GM18951 (cell line): ENCODE results near the gene ITGA11.

Experiments
- POLR2A ChIP-seq: IDR thresholded peaks from 4 replicates; pipeline ENCODE4 v1.6.1; 2011; ENCODE audit warnings: mild to moderate bottlenecking; ENCODE audit not compliant: insufficient read length, insufficient read depth; ENCODE audit errors: extremely low read depth
- in situ Hi-C: fragments of 300-500 bp; cut with MboI; formaldehyde crosslinking; loops from one replicate; pipeline ENCODE4 v1.12.0; 2022; ENCODE audit warnings: low sequenced_read_pairs, mixed read lengths, inconsistent platforms; ENCODE audit not compliant: unreplicated experiment

The ITGA11 gene

DNA sequence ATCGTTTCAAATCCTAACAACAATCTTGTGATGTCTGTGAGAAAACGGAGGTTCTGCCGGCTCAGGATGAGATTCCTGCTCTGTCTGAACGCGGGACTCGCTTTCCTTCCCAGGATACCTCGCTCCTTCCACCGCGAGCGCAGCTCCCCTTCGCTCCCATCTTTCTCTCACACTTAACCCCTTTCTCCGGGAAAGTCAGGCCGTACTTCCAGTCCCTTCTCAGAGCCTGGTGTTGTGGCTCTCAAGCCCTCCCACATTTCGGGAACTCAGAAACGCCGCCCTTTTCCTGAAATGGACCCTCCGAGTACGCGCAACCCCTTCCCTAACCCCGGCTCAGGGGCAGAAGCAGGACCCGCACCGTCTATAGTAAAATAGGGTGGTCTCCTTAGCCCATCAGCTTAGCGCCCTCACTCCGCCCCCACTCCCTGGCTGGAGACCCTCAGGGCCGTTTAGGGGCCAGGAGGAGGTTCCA lies 154.8 kb downstream of the ITGA11 start:
- TF ChIP-seq POLR2A = no peak
- in situ Hi-C loops = no loop called here

- no peak for TF ChIP-seq POLR2A
- in situ Hi-C loops = no loop called here
These were observed 155.3 kb downstream of the ITGA11 start for GRCh38 chr15:68276668-68277067.

- in situ Hi-C loops = no loop called here
- TF ChIP-seq POLR2A = no peak
These were observed 156.7 kb downstream of the ITGA11 start for GRCh38 chr15:68275165-68275746.

DNA sequence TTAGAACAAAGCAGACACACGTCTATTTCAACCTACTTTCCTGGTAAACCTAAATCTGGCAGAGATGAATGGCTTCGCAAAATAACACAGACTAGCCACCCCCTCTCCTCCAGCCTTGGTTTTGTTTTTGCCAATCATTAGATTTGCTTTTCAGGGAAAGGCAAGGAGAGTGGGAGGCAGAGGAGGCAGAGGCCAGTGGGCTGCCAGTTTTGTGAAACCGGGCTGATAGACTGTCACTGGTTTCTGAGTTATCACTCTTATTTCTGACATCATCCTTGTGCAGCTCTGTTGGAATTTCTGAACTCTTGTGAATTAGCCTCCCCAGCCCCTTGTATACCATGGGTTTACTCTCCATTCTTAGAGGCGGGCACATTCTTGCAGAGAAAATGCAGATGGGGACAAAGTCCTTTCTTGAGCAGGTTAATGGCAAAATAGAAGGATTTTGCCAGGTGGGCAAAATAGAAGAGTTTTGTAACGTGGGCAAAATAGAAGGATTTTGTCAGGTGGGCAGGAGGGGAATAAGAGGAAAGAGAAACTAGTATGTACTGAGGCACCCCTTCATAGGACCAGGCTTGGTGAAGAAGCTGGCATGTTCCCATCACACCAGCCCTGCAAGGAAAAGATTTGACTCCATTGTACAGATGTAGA lies 157.6 kb downstream of the ITGA11 start:
- in situ Hi-C loops = no loop called here

GRCh38 chr15:68272721-68273271 lies 159.2 kb downstream of the ITGA11 start:
- in situ Hi-C loops = no loop called here
- TF ChIP-seq POLR2A = no peak

More for the DNA sequence above, 157.6 kb downstream of the ITGA11 start:
- no peak for TF ChIP-seq POLR2A

GRCh38 chr15:68271854-68272471 lies 160.0 kb downstream of the ITGA11 start:
- in situ Hi-C loops = no loop called here
- no peak for TF ChIP-seq POLR2A

- in situ Hi-C loops = no loop called here
- no peak for TF ChIP-seq POLR2A
These were observed 163.6 kb downstream of the ITGA11 start for GRCh38 chr15:68268405-68268804.

- in situ Hi-C loops = no loop called here
- no peak for TF ChIP-seq POLR2A
These were observed 166.3 kb downstream of the ITGA11 start for GRCh38 chr15:68265674-68266073.

DNA sequence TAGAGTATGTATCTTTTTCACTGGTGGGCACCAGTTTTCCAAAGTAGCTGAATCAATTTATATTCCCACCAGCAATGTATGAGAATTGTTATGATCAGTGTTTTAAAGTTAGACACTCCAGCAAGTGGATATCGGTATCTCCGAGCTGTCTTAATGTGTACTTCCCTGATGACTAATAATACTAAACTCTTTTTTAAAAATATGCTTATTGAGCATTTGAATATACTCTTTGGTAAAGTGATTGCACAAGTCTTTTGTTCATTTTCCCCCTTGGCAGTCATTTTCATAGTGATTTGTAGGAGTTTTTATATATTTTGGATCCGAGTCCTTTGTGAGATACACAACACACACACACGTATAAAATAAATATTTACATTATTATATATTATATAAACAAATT lies 166.9 kb downstream of the ITGA11 start:
- in situ Hi-C loops = no loop called here
- TF ChIP-seq POLR2A = no peak

- in situ Hi-C loops = no loop called here
These were observed 167.7 kb downstream of the ITGA11 start for GRCh38 chr15:68264282-68264681.

GRCh38 chr15:68262514-68263356 lies 169.2 kb downstream of the ITGA11 start:
- in situ Hi-C loops = no loop called here
- no peak for TF ChIP-seq POLR2A

More at GRCh38 chr15:68264282-68264681, 167.7 kb downstream of the ITGA11 start:
- no peak for TF ChIP-seq POLR2A

GRCh38 chr15:68261980-68262379 lies 170.0 kb downstream of the ITGA11 start:
- in situ Hi-C loops = no loop called here
- TF ChIP-seq POLR2A = no peak

GRCh38 chr15:68261241-68261640 lies 170.7 kb downstream of the ITGA11 start:
- in situ Hi-C loops = no loop called here

More at GRCh38 chr15:68261241-68261640, 170.7 kb downstream of the ITGA11 start:
- no peak for TF ChIP-seq POLR2A
